ENCODE results near the gene DVL2. TPM values are rescaled to one million over a fixed set of nuclear protein-coding genes. Genes with fewer than 3 reads are reported as not detected.
A peak's percentile ranks its signal among the peaks of the same experiment; 100 is the strongest.

DVL2 gene
- total RNA-seq, 1 experiment from 2014 or later, result 82.9 TPM

GRCh38 chr17:7221278-7222092, 12.8 kb downstream of the DVL2 start:
- no peaks in the 10 kb centered on the region for H4K20me1 ChIP-seq (ENCODE audit: control insufficient read depth, insufficient read depth, insufficient read length)
- no peak overlapping the region for H2BK12ac ChIP-seq (ENCODE audit: insufficient read length, low read depth, low read length)
- H3K79me2 ChIP-seq (ENCODE audit: insufficient read depth, low read length), result no peaks in the 10 kb centered on the region
- peak; percentile 26 for DNase-seq
- no peak overlapping the region for H3K27ac ChIP-seq (ENCODE audit: insufficient read length, low read depth, low read length)
- no peak overlapping the region for H4K91ac ChIP-seq (ENCODE audit: insufficient read length, low read depth, low read length)
- H3K23ac ChIP-seq (ENCODE audit: insufficient read length, low read depth, low read length), result no peak overlapping the region
- no peaks in the 10 kb centered on the region for H3K79me1 ChIP-seq (ENCODE audit: insufficient read depth, low read depth, low read length, poor library complexity, severe bottlenecking)
- H3K4me2 ChIP-seq (ENCODE audit: insufficient read depth, insufficient read length, low read length), result no peak overlapping the region
- no peak overlapping the region; the same call in 1 of the 2 replicates for H3K14ac ChIP-seq (ENCODE audit: insufficient read depth, low read length)
- no peak overlapping the region for H3K4ac ChIP-seq (ENCODE audit: low read depth, low read length)
- Mint-ChIP-seq H3K9me3 (no peaks in the 10 kb centered on the region; a peak in 1 of 5 replicates), H3K4me1 (peaks cover 38% of the 10 kb centered on the region in 2 experiments), H3K36me3 (ENCODE audit: insufficient read depth in 1 of 3, low read depth in 3 of 3) (peaks cover 15 to 56% (median 44%) of the 10 kb centered on the region in 3 experiments; a peak in 6 of 7 replicates), H3K4me3 (peak overlapping the region; percentile 95 to 97; a peak in 3 of 5 replicates), H3K27ac (peak overlapping the region in 1 of 3 experiments; percentile 53; a peak in 1 of 7 replicates), H3K27me3 (ENCODE audit: low read depth) (peaks cover 1% of the 10 kb centered on the region; the same call in 1 of the 2 replicates)
- peaks cover 11% of the 10 kb centered on the region for H3K23me2 ChIP-seq (ENCODE audit: insufficient read length, low read depth, low read length, poor library complexity, severe bottlenecking)
- H4K8ac ChIP-seq (replicated peaks; ENCODE audit: insufficient read length, low read depth, low read length), result no peak overlapping the region
- no peak overlapping the region for H2BK120ac ChIP-seq (ENCODE audit: low read depth, low read length, poor library complexity, severe bottlenecking)
- TF ChIP-seq, protein P1, sequence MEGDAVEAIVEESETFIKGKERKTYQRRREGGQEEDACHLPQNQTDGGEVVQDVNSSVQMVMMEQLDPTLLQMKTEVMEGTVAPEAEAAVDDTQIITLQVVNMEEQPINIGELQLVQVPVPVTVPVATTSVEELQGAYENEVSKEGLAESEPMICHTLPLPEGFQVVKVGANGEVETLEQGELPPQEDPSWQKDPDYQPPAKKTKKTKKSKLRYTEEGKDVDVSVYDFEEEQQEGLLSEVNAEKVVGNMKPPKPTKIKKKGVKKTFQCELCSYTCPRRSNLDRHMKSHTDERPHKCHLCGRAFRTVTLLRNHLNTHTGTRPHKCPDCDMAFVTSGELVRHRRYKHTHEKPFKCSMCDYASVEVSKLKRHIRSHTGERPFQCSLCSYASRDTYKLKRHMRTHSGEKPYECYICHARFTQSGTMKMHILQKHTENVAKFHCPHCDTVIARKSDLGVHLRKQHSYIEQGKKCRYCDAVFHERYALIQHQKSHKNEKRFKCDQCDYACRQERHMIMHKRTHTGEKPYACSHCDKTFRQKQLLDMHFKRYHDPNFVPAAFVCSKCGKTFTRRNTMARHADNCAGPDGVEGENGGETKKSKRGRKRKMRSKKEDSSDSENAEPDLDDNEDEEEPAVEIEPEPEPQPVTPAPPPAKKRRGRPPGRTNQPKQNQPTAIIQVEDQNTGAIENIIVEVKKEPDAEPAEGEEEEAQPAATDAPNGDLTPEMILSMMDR (conservative IDR thresholded peaks at IDR 0.05), result no peak
- no peak overlapping the region for H3K18ac ChIP-seq (ENCODE audit: insufficient read length, low read depth, low read length)
- H3T11ph ChIP-seq (ENCODE audit: low read length), result no peak overlapping the region
- H3K9me3 ChIP-seq (ENCODE audit: control insufficient read depth, low read depth, low read length), result no peaks in the 10 kb centered on the region
- no CpG with 5 or more reads among the region's 10 CpGs for WGBS (ENCODE audit: extremely low coverage, insufficient read length, low lambda C conversion rate)
- no peaks in the 10 kb centered on the region for H3K4me1 ChIP-seq (ENCODE audit: insufficient read depth, low read length)
- H2BK15ac ChIP-seq (ENCODE audit: low read depth, low read length), result no peak overlapping the region
- no peak overlapping the region for H3K56ac ChIP-seq (ENCODE audit: insufficient read length, low read depth, low read length)
- no peak overlapping the region for H4K5ac ChIP-seq (ENCODE audit: insufficient read length, low read depth, low read length)
- no peaks in the 10 kb centered on the region for H3K27me3 ChIP-seq (ENCODE audit: insufficient read depth, low read length)
- no peak overlapping the region for H2BK20ac ChIP-seq (ENCODE audit: low read depth, low read length, poor library complexity, severe bottlenecking)
- H2AFZ ChIP-seq (ENCODE audit: low read length), result no peak overlapping the region
- no peak overlapping the region for H3K9ac ChIP-seq (ENCODE audit: extremely low read depth, insufficient read length, low read length)
- H2AK5ac ChIP-seq (ENCODE audit: insufficient read length, low read length), result no peak overlapping the region
- no peak overlapping the region for H2BK5ac ChIP-seq (ENCODE audit: insufficient read length, low read length)

Data from H9 (cell line).